Activated CD8-positive, alpha-beta memory T cell treated with anti-CD3 and anti-CD28 coated beads, Interleukin-2, amount 50 U/mL, for 1 hour (primary cell): Measurements from ENCODE around the gene ING3.
"Not testable (repeated sequence)": the region's sequence is repeated elsewhere in the genome, so short reads cannot be mapped to it uniquely, and the experiment has no call there.

ENCODE experiments used
- DNase-seq: peaks from one replicate; pipeline ENCODE4 v3.0.0-alpha.2; 2020; ENCODE audit errors: extremely low read depth

Gene ING3

DNA sequence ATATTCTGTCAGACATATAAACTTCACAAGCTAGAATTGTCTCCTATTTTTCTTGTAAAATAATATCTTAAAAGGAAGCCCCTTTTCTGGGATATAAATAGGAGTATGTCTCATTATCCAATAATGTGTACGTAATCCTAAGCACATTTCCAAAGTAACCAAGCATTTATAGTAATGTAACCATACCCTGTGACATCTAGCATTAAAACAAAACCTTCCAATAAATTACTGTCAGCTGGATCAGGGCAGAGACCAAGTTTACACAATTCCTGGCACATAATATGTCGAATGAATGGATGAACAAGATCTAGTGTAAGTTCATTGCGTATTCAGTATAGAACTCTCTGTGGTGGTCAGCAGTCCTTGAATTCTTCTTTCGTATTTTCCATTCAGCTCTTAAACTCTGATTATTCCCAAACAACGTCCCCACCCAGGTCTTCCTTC is 52.2 kb downstream of the ING3 start:
- DNase-seq, result no peak

DNA sequence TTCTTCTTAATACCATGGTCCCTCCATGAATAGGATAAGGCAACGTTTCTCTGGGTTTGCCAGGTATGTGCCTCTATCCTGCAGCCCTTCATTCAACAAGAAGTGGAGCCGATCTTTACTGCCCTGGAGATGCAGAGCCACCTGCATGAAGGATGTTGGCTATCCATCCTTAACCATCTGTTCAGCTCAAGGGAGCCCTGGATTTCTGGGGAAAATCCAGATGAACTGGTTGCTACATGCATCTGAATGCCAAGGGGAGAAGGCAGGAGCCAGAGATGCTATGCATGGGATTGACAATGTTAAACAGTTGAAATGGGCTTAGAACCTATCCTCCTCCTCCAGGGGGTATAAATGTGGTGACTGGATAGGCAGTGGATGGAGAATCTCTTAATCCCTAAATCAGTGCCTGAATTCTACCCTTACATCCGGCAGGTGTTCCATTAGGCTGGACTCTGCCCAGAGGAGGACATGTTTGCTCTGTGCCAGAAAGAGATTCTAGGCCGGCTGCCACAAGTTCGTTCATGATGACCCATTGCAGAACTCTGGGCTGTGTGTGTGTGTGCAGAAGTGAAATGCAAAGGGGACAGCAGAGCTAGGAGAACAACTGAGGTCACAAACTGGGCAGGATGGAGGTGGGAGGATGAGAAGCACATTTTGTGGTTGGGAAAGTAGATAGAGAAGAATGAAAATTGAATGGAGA is 53.6 kb downstream of the ING3 start:
- no peak for DNase-seq

DNA sequence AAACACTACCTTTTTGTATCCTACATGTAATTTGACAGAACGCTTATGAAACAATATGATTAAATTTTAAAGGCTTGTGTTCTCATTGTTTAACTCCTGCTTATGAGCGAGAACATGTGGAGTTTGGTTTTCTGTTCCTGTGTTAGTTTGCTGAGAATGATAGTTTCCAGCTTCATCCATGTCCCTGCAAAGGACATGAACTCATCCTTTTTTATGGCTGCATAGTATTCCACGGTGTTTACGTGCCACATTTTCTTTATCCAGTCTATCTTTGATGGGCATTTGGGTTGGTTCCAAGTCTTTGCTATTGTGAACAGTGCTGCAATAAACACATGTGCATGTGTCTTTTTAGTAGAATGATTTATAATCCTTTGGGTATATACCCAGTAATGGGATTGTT is 54.5 kb downstream of the ING3 start:
- not testable (repeated sequence) for DNase-seq

DNA sequence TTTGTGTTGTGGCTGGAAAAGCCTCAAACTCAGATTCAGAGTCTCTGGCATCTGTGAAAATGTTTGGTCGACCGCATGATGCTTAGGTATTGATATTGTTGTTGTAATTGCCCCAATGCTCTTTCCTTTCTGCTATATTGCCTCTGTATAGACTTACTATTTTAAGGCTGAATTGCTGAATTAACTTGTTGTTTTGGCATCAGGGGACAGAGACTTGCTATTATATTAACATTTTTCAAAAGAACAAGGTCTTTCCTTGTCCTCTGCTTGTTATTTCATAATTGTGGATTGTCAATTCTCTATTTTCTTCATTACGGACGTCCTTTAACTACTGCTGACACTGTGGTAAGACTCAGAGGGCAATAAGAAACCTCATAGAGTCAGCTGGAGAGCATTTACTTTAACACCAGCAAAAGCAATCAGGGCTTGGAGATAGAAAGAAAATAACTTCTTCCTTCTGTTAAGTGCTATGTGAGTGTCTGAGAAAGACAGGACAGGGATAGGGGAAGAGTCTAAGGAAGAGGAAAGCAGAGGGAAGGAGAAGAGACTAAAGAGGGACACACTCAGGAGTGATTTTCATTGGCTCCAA is 55.5 kb downstream of the ING3 start:
- DNase-seq, result no peak

DNA sequence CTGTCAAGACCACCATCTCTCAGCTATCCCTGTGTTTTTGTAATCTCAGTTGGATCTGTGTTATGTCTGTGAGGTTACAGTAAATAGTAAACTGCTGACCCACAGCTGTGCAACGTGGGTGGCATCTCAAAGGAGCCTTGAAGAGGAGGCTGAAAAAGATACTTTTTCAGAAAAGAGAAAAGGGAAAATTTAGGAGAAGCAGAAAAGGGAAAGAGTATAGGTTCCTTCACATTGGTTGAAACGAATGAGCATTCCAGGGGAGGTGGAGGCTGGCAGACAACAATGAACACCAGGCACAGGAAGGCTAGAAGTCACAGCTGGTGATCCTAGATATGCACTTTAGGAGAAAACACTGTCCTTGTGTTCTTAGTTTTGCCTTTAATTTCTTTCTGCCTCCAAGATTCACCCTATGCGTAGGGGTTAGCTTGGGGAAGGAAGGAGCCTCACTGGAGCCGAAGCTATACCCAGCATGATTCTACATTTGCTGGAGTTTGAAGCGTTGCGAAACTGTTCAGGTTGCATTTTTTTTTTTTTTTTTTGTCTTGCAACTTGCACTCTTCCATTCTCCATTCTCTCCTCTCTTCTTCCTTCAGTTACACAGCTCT is 56.2 kb downstream of the ING3 start:
- no peak for DNase-seq

DNA sequence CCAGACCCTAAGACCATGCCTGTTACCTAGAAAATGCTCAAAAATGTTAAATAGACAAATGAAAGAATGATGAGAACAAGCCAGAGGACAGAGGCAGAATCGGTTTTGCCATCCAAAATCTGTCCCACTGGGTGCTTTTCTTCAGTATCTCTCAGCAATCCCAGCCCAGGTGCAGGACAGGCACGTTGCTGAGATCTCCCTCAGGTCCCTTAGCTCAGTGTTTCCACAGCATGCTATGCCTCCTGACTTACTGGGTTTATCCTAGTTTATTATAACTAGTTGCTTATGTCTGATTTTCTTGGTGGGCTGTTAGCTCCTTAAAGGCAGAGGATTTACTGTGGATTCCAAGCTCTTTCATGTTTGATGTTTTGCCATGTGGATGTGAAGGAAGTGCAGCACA is 58.2 kb downstream of the ING3 start:
- DNase-seq, result no peak

DNA sequence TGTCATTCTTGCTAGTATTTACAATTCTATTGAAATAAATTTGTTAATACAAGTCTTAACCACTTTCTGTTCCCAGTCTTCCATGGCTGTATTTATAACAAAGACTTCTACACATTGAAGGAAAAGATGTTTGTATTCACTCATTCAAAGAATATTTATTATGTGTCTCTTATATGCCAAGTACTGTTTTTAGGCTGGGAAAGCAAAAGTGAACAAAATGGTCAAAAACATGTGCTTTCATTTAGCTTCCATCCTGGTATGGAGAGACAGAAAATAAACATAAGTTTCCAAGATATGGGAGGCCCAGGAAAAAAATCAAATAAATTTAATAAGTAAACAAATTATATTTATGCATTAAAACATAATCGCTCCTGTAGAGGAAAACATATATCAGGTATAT is 60.8 kb downstream of the ING3 start:
- no peak for DNase-seq

DNA sequence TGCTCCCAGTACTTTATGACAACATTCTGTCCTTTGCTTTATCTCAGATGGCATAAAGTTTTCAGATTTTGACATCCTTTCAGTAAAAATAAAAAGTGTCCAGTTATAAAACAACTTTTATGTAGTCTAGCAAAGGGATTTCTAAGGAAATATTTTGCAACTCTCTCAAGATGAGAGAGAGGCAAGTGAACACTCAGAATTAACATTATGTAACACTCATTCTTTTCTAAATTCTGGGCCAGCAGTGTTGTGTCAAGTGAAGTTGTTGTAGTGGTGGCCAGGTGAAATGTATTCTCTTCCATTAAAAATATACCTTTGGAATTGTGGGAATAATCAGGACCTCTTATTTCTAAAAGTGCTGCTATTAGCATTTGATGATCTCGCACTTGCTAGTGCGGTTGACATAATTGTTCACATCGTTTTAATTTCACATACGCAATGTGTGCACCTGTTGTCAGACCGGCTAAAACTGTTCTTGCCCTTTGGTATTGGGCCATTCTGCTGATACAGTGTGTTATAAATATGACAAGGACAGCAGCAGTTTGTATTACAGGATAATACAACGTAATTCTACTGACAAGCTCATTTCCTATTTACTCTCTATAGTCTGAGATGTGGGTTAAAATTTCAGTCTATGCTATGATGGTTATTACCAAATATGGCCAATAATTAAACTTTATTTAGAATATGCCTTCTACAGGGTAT is 61.7 kb downstream of the ING3 start:
- no peak for DNase-seq

DNA sequence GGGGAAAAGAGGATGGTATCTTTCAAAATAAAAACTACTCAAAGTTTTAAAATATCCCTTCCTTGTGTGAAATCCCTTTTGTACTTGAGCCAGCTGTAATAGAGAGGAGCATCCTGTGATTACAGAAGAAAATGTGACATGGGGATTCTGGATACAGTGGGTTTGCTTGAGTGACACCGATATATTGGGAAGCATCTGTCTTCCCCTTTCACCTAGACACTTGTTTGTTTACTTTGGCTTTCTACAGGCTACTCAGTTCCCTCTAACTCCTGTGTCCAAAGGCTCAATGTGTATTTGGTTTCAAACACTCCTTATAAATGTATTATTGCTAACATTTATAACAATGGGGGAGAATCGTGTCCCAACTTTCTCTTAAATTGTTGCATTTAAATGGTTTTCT is 62.3 kb downstream of the ING3 start:
- no peak for DNase-seq

DNA sequence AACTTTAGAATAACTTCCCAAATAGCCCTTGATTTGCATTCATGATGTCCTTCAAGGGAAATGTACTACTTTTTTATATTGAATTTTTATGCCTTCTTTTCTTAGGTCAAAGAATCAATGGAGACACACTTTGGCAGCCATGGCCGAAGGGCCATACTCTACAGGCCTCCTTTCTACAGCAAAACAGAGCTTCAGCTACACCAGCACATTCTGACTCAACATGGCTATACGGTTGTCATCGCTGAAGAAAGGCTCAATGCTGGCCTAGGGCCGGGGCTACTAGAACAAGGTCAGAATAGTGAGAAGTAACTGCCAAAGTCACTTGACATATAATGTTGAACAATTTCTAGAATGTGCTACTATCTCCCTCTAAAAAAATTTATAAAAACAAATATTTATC is 65.0 kb downstream of the ING3 start:
- DNase-seq, result no peak

DNA sequence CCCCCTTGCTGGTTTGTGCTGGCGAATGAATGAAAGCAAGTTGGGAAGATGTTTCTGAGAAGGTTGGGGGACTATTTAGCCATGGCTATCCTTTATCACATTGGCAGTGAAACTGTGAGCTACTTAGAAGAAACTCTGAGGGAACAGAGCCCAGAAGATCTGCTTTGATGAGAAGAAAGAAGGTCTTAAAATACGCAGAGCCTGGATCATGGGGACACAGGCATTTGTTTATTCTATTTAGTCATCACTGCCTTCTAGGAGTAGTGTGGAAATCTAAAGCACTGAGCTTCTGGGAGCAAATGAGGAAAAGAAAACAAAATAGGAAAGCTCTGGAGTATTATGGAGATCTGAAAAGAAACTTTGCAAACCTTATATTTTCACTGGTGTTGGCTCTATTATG is 66.4 kb downstream of the ING3 start:
- no peak for DNase-seq

DNA sequence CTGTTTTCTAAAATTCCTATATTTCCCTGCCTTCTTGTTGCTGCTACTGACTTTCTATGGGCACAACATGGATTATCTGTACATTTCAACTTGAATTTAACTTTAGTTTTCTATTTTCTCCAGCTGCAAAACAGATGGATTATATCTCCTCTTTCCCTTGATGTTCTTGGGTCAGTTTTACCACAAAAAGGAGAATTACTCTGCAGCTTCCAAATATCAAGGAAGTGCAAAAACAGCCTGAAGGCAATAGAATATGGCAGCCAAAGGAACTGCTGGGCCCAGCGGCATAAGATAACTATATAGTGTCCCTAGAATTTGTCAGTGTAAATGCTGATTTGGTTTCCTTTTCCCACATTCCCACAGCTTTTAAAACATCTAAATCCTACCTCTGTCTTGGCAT is 67.0 kb downstream of the ING3 start:
- no peak for DNase-seq

DNA sequence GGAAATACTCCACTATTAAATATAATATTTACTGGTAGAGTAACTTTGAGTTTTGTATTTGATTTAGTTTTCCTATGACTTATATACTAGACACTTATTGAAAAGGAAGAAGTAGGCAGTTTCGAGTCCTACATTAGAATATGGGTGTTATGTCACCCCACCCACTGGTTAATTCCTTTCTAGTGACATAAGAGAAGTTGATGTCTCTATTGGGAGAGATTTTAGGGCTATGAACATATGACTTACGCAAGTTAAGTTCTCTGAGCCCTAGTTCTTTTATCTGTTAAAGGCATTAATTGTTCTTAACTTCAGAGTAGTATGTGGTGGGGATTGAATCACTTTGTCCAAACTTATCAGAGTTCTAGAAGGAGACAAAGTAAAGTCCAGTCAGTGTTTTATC is 68.4 kb downstream of the ING3 start:
- no peak for DNase-seq

DNA sequence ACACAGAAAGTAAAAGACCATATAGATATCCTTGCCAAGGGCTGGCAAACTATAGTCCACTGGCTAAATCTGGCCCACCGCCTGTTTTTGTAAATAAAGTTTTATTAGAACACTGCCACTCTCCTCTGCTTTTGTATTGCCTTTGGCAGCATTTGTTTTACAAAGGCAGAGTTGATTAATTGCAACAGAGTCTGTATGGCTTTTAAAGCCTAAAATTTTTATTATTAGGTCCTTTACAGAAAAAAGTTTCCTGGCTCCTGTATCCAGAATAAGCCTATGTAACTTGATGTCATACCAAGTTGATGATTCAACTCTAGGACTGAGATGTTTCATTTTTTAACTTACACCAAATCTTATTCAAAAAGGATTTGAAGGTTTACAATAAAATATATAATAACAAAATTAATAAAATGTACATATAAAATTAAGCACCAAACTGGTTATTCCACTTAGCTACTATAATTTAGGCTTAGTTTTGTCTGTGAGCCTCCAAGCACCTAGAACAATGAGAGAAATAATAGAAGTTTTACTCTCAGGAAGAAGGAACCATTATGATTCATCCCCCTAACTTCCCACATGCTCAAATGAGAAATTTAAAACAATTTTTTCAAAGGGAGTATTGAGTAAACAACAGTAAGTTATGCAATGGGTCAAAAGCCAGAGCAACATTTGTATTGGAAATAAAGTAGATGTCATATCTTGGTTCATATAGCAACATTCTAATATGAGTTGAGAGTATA is 69.8 kb downstream of the ING3 start:
- DNase-seq, result no peak

DNA sequence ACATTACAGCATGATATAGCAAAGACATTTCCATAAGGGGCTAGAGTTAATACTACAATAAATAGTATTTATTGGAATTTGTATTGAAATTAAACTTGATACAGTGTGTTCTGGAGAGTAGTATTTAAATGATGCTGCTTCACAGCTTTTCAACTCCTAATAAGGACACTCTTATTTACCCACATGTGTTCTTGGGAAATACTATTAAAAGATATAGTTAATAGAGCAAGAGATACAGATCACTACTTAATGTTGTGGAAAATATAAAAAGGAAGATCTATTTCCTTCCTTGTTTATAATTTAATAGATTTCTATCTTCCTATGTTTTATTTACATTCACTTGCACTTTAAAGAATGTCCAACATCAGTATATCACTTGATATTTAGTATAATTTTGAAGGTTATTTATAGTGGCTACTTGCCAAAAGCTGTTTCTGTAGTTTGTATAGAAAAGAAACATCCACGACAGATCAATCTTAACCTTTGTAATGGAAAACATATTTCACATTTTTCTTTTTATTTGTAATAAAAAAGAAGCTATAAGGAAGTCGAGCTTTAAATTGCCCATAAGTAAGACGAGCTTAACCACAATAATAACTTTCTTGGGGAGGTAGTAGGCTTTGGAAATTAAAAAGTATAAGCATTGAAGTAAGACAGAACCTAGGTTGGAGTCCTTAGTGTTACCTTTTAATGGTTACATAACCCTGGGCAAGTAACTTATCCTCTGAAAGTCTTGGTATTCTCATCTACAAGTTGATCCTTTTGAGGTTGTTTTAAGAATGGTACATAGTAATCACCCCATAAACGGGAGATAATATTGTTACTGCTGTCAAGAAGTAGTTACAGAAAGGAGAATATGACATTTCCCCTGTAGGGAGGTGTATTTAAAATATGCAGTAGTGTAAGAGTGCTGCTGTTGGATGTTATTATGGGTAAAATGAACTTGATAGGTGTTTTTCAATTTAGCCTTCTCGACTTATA is 70.7 kb downstream of the ING3 start:
- no peak for DNase-seq

DNA sequence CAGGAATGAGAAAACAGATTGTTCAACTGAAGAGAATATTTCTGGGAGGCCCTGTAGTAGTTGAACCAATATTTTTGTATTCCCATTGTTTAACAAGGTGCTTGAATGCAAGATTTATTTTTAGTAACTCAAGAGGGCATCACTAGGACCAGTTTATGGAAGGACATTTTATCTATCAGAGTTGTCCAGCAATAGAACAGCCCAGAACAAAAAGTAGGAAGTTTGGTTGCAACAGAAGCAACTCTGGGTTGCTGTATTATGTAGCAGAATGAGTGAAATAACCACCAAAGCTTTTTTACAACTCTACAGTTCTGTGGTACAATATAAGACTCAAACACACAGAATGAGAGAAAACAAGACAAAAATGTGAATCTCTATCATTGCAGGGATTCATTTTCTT is 72.6 kb downstream of the ING3 start:
- no peak for DNase-seq

DNA sequence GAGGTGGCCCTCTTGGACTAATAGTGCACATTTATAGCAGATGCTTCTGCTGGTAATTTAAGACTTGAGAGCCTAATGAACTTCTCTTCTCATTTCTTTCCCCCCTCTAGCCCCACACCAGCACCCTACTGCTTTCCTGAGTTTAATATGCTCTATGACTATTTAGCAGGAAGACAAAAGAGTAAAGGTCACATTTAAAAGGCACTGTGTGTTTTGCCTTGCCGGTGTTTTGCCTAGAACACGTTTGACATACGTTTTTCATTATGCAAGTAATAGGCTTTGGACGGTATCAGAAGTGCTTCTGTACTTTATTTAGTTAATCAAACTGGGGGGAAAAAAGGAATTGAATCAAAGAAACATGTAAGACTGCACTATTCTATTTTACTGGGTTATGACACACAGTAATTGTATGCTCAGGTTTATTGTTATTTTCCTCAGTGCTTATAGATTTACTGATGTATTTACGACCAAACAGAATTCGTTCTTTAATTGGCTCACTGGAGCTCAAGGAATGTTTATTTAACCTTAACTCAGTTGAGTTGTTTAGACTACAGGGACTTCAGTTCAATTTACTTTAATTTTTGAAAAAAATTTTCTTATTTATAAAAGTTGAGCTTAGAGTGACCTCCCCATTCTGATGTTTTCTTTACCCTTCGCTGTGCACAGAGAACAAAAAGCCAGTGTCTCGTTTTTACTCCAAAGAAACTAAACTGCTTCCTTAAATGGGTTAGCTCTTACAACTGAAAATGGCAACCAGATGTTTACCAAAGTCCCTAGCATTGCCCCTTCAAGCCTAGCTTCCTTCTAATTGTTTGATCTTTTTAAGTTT is 73.3 kb downstream of the ING3 start:
- no peak for DNase-seq

DNA sequence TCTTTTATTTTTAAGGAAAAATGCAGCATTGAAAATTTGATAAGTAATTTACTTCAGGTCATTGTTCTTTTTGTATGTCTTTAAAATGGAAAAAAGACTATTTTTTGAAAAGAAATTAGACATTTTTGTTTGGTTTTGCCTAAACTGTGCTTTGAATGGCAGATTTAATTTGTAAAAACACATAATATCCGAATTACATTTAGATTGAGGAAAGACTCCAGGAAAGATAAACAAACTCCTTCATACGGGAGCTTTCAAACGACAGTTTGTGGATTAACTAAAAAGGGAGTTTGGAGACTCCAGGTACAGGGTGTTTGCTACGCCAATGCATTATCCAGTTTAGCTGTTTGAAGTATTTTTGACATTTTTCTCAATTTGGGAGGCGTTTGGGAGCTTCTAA is 74.0 kb downstream of the ING3 start:
- no peak for DNase-seq

DNA sequence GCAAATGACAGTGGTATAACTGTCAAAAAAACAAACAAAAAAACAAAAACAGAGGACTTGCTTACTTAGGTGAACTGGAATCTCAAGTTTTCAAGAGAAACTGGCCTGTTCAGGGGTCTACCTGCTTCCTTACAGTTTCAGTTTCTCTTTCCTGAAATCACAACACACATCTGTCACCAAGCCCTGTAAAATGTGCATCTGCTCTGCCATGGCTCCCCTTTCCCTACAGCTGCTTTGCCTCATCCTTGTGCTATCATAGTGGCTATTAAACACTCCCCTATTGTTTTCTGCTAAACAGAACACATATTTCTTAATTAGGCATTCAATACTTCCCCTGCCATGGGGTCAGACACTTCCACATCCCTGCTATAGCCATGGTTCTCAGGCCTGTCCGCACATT is 75.6 kb downstream of the ING3 start:
- no peak for DNase-seq

DNA sequence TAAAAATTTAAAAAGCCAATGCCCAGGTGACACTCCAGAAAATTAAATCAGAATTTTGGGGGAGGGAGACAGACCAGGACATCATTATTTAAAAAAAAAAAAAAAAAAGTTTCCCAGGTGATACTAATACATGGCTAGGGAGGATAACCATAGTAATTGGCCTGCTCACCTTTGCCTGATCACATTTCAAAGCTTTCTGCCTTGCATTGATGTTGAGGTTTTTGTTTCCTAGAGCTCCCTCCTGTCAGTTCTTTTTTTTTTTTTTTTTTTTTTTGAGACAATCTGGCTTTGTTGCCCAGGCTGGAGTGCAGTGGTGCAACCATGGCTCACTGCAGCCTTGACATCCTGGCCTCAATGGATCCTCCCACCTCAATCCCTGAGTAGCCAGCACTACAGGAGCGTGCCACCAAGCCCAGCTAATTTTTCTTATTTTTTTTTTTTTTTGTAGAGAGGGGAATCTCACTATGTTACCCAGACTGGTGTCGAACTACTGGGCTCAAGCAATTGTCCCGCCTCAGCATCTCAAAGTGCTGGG is 76.1 kb downstream of the ING3 start:
- no peak for DNase-seq
